Ovary (tissue), 9 donors: ENCODE measurements around the gene FAM50A. TPM values are rescaled to one million over a fixed set of nuclear protein-coding genes. Genes with fewer than 3 reads are reported as not detected.

Source experiments
- DNase-seq, 5 donors: peaks; one replicate each; pipeline ENCODE4 v3.0.0-alpha.2; 2019 to 2020
- H3K27ac ChIP-seq, 2 donors: fragments of 200-600 bp; one replicate each; pipeline versions ENCODE4 v1.5.1 to v1.8.0; 2019 to 2022
- H3K27me3 ChIP-seq: fragments of 200-600 bp; one replicate; pipeline ENCODE4 v1.8.0; 2022
- H3K36me3 ChIP-seq: fragments of 200-600 bp; sonication (generic); one replicate; pipeline ENCODE4 v1.5.1; 2019
- H3K4me1 ChIP-seq: one replicate; pipeline ENCODE4 v1.8.1; 2013; ENCODE audit warnings: mild to moderate bottlenecking, moderate library complexity; ENCODE audit not compliant: insufficient read depth
- H3K4me3 ChIP-seq: fragments of 200-600 bp; sonication (generic); one replicate; pipeline ENCODE4 v1.5.1; 2017
- H3K9me3 ChIP-seq, 2 donors: fragments of 200-600 bp in 1 of 2; sonication (generic) in 1 of 2; one replicate each; pipeline versions ENCODE4 v1.5.1 to v1.8.1; 2013 to 2019; ENCODE audit warnings: mild to moderate bottlenecking in 1 of 2, moderate library complexity in 1 of 2
- CTCF ChIP-seq, 3 donors: fragments of 450-650 bp in 2 of 3; fragments of 200-600 bp in 1 of 3; IDR thresholded peaks; one replicate each; pipeline versions ENCODE4 v1.5.1 to v1.8.0; 2016 to 2022; ENCODE audit warnings: antibody characterized with exemption in 3 of 3, mild to moderate bottlenecking in 1 of 3
- EP300 ChIP-seq: sonication (generic); formaldehyde crosslinking; IDR thresholded peaks from one replicate; pipeline ENCODE4 v1.6.1; 2017; ENCODE audit warnings: antibody characterized with exemption
- POLR2A ChIP-seq: fragments of 450-650 bp; IDR thresholded peaks from one replicate; pipeline ENCODE4 v1.6.1; 2017; ENCODE audit warnings: antibody characterized with exemption, mild to moderate bottlenecking, moderate library complexity
- WGBS, 3 donors: extraction: QIAGEN DNeasy Blood & Tissue Kit in 1 of 3; methylation state at CpG; one replicate each; pipeline versions ENCODE4 v1.1.5 to v1.1.7; 2013 to 2017; 5-methylcytosine and 5-hydroxymethylcytosine counted together
- intact Hi-C, 4 donors: fragments of 100-400 bp; cut with DNase I; formaldehyde crosslinking; loops; one replicate each; pipeline versions ENCODE4 v1.11.0 to v1.15.1; 2022 to 2023
- polyA plus RNA-seq, 2 donors: library from polyadenylated mRNA; stranded (reverse); fragments of 200-250 nt in 1 of 2; fragments of 350-450 nt in 1 of 2; fragmentation: Illumina TruSeq in 1 of 2; extraction: RNeasy Lipid Tissue Mini Kit (QIAGEN cat#74804) in 1 of 2; gene quantifications; one replicate each; pipeline ENCODE4 v1.2.3, GENCODE V29; 2013 to 2014
- total RNA-seq, 7 donors: library from RNA; depleted of rRNA in 2 of 7; stranded (reverse); fragments of >200 nt in 2 of 7; fragmentation: NEBNext Ultra II Directional in 3 of 7; extraction: Animal tissue kit (Norgen Biotek cat#: 25700) in 3 of 7; gene quantifications; one replicate each; pipeline versions ENCODE4 v1.1.0 to v1.2.4, GENCODE V29; 2016 to 2023
- donor health status: DM: no; HTN: no; CAD: no; lungs with moderate emphysema.
- donor health status: DM: no; HTN: no; CAD: no.
- donor health status: Bipolar disorder and iron deficiency.
- donor health status: DM: yes; HTN: yes; CAD: no.
- donor health status: DM: no; HTN: no; CAD: no.
- donor health status: DM: yes; HTN: yes; CAD: no.

Gene FAM50A
- total and polyA plus RNA-seq, 9 donors = 21.3 to 48.9 (median 37.6) TPM

- H3K9me3 ChIP-seq = no peaks in the 10 kb centered on the region
- no peak overlapping the region for H3K4me3 ChIP-seq
- no peak for DNase-seq
- intact Hi-C loops = no loop called here
- H3K27me3 ChIP-seq = no peaks in the 10 kb centered on the region
- no peaks in the 10 kb centered on the region for H3K36me3 ChIP-seq
- no peaks in the 10 kb centered on the region for H3K4me1 ChIP-seq
- no peak overlapping the region for H3K27ac ChIP-seq
- TF ChIP-seq POLR2A (no peak), EP300 (no peak), CTCF (IDR thresholded peaks at IDR 0.05) (no peak)
- WGBS, 3 donors = 80 to 91% (median 85%) methylated on average over 26 of the region's 26 CpGs
Observed at GRCh38 chrX:154460326-154460725, 16.4 kb downstream of the FAM50A start.

GRCh38 chrX:154462396-154462795 is 18.5 kb downstream of the FAM50A start:
- no peak for TF ChIP-seq POLR2A
- TF ChIP-seq EP300 = no peak
- TF ChIP-seq CTCF (IDR thresholded peaks at IDR 0.05) = no peak
- H3K36me3 ChIP-seq = no peaks in the 10 kb centered on the region
- intact Hi-C loops = no loop called here
- H3K27me3 ChIP-seq = no peaks in the 10 kb centered on the region
- no peak overlapping the region for H3K4me3 ChIP-seq
- DNase-seq = no peak
- H3K4me1 ChIP-seq = no peaks in the 10 kb centered on the region
- 79 to 87% (median 79%) methylated on average over 8 of the region's 8 CpGs for WGBS, 3 donors
- H3K9me3 ChIP-seq = no peaks in the 10 kb centered on the region
- no peak overlapping the region for H3K27ac ChIP-seq

GRCh38 chrX:154463611-154464220 is 19.8 kb downstream of the FAM50A start:
- Histone ChIP-seq H3K4me1 (no peaks in the 10 kb centered on the region), H3K27me3 (no peaks in the 10 kb centered on the region), H3K27ac (no peak overlapping the region), H3K9me3 (no peaks in the 10 kb centered on the region), H3K36me3 (no peaks in the 10 kb centered on the region), H3K4me3 (no peak overlapping the region)
- TF ChIP-seq POLR2A = no peak
- TF ChIP-seq CTCF (IDR thresholded peaks at IDR 0.05) = no peak
- no peak for TF ChIP-seq EP300
- DNase-seq = no peak
- intact Hi-C loops = no loop called here
- WGBS, 3 donors = 88 to 92% (median 90%) methylated on average over 28 to 36 of the region's 36 CpGs

GRCh38 chrX:154464806-154465365 is 20.9 kb downstream of the FAM50A start:
- no peak for DNase-seq
- WGBS, 3 donors = 90 to 96% (median 90%) methylated on average over 24 to 28 of the region's 28 CpGs
- no peak overlapping the region for H3K27ac ChIP-seq
- no peak overlapping the region for H3K4me3 ChIP-seq
- no peaks in the 10 kb centered on the region for H3K4me1 ChIP-seq
- no peaks in the 10 kb centered on the region for H3K36me3 ChIP-seq
- no peaks in the 10 kb centered on the region for H3K27me3 ChIP-seq
- intact Hi-C loops = no loop called here
- no peaks in the 10 kb centered on the region for H3K9me3 ChIP-seq
- TF ChIP-seq CTCF (IDR thresholded peaks at IDR 0.05) (no peak), POLR2A (no peak), EP300 (no peak)
